MM.1S (cell line): ENCODE results near the gene FAM20A.

Experiments used
- EZH2 ChIP-seq: fragments of 300-600 bp; sonication (generic); optimal IDR thresholded peaks from 2 replicates; pipeline ENCODE3; 2017; ENCODE audit warnings: low read depth, mild to moderate bottlenecking, antibody characterized with exemption, low read length, mixed read lengths
- TF ChIP-seq, protein P1 (sequence below): fragments of 300-600 bp; sonication (generic); IDR thresholded peaks from 2 replicates; pipeline ENCODE4 v1.5.1; 2016; ENCODE audit warnings: antibody characterized with exemption, low read length, mixed read lengths

DNA sequence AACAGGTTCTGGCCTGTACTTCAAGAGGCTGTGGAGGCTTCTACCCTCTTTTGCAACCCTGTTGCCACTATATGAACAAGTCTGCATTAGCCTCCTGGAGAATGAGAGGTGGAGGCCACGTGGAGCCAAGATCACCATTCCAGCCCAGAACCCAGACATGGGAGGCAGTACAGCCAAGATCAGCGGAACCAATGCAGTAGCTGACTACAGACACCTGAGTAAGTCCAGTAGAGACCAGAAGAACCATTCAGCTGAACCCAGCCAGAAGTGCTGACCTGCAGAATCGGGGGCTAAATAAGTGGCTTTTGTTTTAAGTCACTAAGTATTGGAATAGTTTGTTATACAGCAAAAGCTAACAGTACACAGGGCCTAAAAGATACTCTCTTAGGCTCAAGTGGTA lies 12.1 kb downstream of the FAM20A start:
- no peak for TF ChIP-seq EZH2
- TF ChIP-seq, protein P1, sequence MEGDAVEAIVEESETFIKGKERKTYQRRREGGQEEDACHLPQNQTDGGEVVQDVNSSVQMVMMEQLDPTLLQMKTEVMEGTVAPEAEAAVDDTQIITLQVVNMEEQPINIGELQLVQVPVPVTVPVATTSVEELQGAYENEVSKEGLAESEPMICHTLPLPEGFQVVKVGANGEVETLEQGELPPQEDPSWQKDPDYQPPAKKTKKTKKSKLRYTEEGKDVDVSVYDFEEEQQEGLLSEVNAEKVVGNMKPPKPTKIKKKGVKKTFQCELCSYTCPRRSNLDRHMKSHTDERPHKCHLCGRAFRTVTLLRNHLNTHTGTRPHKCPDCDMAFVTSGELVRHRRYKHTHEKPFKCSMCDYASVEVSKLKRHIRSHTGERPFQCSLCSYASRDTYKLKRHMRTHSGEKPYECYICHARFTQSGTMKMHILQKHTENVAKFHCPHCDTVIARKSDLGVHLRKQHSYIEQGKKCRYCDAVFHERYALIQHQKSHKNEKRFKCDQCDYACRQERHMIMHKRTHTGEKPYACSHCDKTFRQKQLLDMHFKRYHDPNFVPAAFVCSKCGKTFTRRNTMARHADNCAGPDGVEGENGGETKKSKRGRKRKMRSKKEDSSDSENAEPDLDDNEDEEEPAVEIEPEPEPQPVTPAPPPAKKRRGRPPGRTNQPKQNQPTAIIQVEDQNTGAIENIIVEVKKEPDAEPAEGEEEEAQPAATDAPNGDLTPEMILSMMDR = no peak
